Vagina (tissue), 2 donors: Measurements from ENCODE around the gene PEX10. TPM values are rescaled to one million over a fixed set of nuclear protein-coding genes. Genes with fewer than 3 reads are reported as not detected.
A peak's percentile ranks its signal among the peaks of the same experiment; 100 is the strongest.

Experiments
- DNase-seq, 2 donors: peaks; one replicate each; pipeline ENCODE4 v3.0.0-alpha.2; 2017; ENCODE audit errors: extremely low spot score in 2 of 2
- H3K27ac ChIP-seq: fragments of 200-600 bp; sonication (generic); one replicate; pipeline ENCODE4 v1.5.1; 2019
- H3K27me3 ChIP-seq: fragments of 200-600 bp; sonication (generic); one replicate; pipeline ENCODE4 v1.5.1; 2019
- H3K36me3 ChIP-seq, 2 donors: fragments of 200-600 bp; sonication (generic); one replicate each; pipeline ENCODE4 v1.5.1; 2017 to 2019
- H3K4me1 ChIP-seq: fragments of 200-600 bp; sonication (generic); one replicate; pipeline ENCODE4 v1.5.1; 2019
- H3K4me3 ChIP-seq, 2 donors: fragments of 200-600 bp; sonication (generic); 1 replicate in 1 of 2; 2 replicates in 1 of 2; pipeline ENCODE4 v1.5.1; 2016 to 2019
- H3K9me3 ChIP-seq: fragments of 200-600 bp; sonication (generic); one replicate; pipeline ENCODE4 v1.5.1; 2019
- POLR2A ChIP-seq, 2 donors: fragments of 450-650 bp; IDR thresholded peaks; one replicate each; pipeline ENCODE4 v1.6.1; 2017; ENCODE audit warnings: antibody characterized with exemption in 2 of 2, mild to moderate bottlenecking in 2 of 2, moderate library complexity in 2 of 2
- POLR2AphosphoS5 ChIP-seq, 2 donors: sonication (generic); formaldehyde crosslinking; IDR thresholded peaks; one replicate each; pipeline ENCODE4 v1.9.0; 2017; ENCODE audit warnings: antibody characterized with exemption in 2 of 2, mild to moderate bottlenecking in 2 of 2, low read depth in 1 of 2; ENCODE audit not compliant: insufficient read depth in 1 of 2
- intact Hi-C: fragments of 100-400 bp; cut with DNase I; formaldehyde crosslinking; loops from one replicate; pipeline ENCODE4 v1.15.1; 2023
- total RNA-seq: library from RNA; depleted of rRNA; stranded (reverse); fragments of >200 nt; gene quantifications from one replicate; pipeline ENCODE4 v1.2.3, GENCODE V29; 2016
- TF ChIP-seq, protein P1 (sequence below), 3 experiments: fragments of 450-650 bp in 2 of 3; fragments of 200-600 bp in 1 of 3; sonication (generic) in 1 of 3; IDR thresholded peaks; one replicate each; pipeline ENCODE4 v1.5.1; 2017 to 2019; ENCODE audit warnings: antibody characterized with exemption in 3 of 3, mild to moderate bottlenecking in 2 of 3, moderate library complexity in 2 of 3

Gene PEX10
- total RNA-seq, 1 donor from 2014 or later: 15.2 TPM

- no peak for DNase-seq
- Histone ChIP-seq H3K36me3 (peaks cover 0 to 42% of the 10 kb centered on the region in 2 donors), H3K9me3 (no peaks in the 10 kb centered on the region), H3K27me3 (no peaks in the 10 kb centered on the region), H3K4me3 (no peak overlapping the region), H3K27ac (no peak overlapping the region), H3K4me1 (peaks cover 47% of the 10 kb centered on the region)
- intact Hi-C loops: no loop called here
- TF ChIP-seq POLR2AphosphoS5 (IDR thresholded peaks at IDR 0.05; ENCODE audit: insufficient read depth in 1 of 2, low read depth in 1 of 2): no peak
Observed at GRCh38 chr1:2394220-2394619, 18.1 kb downstream of the PEX10 start.

- H3K27me3 ChIP-seq: no peaks in the 10 kb centered on the region
- peaks cover 0 to 37% of the 10 kb centered on the region in 2 donors for H3K36me3 ChIP-seq
- H3K4me1 ChIP-seq: peaks cover 47% of the 10 kb centered on the region
- no peak for DNase-seq
- intact Hi-C loops: no loop called here
- no peaks in the 10 kb centered on the region for H3K9me3 ChIP-seq
- H3K4me3 ChIP-seq: no peak overlapping the region
- no peak overlapping the region for H3K27ac ChIP-seq
- no peak for TF ChIP-seq POLR2A (IDR thresholded peaks at IDR 0.05)
- TF ChIP-seq, protein P1, sequence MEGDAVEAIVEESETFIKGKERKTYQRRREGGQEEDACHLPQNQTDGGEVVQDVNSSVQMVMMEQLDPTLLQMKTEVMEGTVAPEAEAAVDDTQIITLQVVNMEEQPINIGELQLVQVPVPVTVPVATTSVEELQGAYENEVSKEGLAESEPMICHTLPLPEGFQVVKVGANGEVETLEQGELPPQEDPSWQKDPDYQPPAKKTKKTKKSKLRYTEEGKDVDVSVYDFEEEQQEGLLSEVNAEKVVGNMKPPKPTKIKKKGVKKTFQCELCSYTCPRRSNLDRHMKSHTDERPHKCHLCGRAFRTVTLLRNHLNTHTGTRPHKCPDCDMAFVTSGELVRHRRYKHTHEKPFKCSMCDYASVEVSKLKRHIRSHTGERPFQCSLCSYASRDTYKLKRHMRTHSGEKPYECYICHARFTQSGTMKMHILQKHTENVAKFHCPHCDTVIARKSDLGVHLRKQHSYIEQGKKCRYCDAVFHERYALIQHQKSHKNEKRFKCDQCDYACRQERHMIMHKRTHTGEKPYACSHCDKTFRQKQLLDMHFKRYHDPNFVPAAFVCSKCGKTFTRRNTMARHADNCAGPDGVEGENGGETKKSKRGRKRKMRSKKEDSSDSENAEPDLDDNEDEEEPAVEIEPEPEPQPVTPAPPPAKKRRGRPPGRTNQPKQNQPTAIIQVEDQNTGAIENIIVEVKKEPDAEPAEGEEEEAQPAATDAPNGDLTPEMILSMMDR (IDR thresholded peaks at IDR 0.05): no peak
- TF ChIP-seq POLR2AphosphoS5 (IDR thresholded peaks at IDR 0.05; ENCODE audit: insufficient read depth in 1 of 2, low read depth in 1 of 2): no peak
Observed at GRCh38 chr1:2393471-2393877, 18.9 kb downstream of the PEX10 start.

- Histone ChIP-seq H3K4me3 (peak overlapping the region; percentile 84 to 99), H3K27ac (peak overlapping the region; percentile 86), H3K4me1 (peaks cover 47% of the 10 kb centered on the region), H3K27me3 (no peaks in the 10 kb centered on the region), H3K36me3 (peaks cover 0 to 30% of the 10 kb centered on the region in 2 donors), H3K9me3 (no peaks in the 10 kb centered on the region)
- DNase-seq: no peak
- TF ChIP-seq POLR2A (IDR thresholded peaks at IDR 0.05): no peak
- TF ChIP-seq, protein P1 (IDR thresholded peaks at IDR 0.05): no peak
- intact Hi-C loops: no loop called here
Observed at GRCh38 chr1:2392686-2393085, 19.7 kb downstream of the PEX10 start.

GRCh38 chr1:2391931-2392509 lies 20.3 kb downstream of the PEX10 start:
- Histone ChIP-seq H3K9me3 (no peaks in the 10 kb centered on the region), H3K4me1 (peaks cover 47% of the 10 kb centered on the region), H3K36me3 (peaks cover 0 to 24% of the 10 kb centered on the region in 2 donors), H3K27ac (peak overlapping the region; percentile 86), H3K27me3 (no peaks in the 10 kb centered on the region), H3K4me3 (peak overlapping the region; percentile 84 to 99)
- TF ChIP-seq POLR2A (IDR thresholded peaks at IDR 0.05) (no peak), POLR2AphosphoS5 (IDR thresholded peaks at IDR 0.05; ENCODE audit: insufficient read depth in 1 of 2, low read depth in 1 of 2) (no peak)
- TF ChIP-seq, protein P1 (IDR thresholded peaks at IDR 0.05): no peak
- intact Hi-C loops: no loop called here
- no peak for DNase-seq

DNA sequence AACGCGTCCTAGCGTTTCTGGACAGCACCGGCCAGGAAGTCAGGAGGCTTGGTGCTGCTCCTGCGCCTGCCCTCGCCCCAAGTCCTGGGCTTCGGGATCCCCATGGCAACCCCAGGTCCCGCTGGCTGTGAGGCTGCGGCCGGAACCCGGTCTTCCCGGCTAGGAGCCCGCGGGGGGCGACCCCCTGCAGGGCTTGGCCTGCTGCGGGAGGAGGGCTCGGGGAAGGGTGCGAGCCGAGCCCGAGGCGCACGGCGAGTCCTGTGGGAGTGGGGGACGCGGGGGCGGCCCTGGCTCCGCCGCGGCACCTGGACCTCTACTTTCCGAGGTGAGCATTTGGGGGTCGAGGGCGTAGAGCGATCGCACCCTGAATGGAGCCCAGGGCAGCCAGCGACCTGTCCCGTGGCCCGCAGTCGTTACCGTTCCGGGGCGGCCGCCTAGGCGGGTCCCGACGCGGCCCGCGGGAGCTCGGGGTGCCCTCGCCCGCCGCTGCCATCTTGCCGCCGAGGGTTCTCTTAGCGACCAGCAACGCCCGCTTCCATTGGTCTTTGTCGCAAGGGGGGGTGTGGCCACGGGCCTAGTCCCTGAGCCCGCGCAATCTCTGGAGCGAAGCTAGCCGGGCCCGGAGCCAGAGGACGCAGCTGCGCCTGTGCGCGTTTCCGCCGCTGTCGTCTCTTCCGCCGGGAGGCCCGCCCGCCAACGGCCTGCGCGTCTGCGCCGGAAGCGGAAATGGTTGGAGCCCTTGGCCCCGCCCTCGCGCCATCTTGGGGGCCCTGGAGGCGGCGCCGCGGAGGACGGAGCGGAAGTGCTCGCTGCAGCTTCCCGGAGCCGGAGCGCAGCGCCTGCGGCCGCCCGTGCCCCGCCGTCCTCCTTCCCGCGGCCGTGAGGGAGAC lies 21.1 kb downstream of the PEX10 start, which contains the start of the genes MORN1 and RER1:
TSS of gene MORN1 (minus strand) at position 514 of the 890 bp plus-strand sequence. CDS start at position 493, 21 bp downstream.
TSS of gene RER1 (plus strand) at position 801 of the 890 bp plus-strand sequence. CDS start 3,950 bp downstream, outside the sequence.
- no peaks in the 10 kb centered on the region for H3K27me3 ChIP-seq
- peak within 1 kb of the TSS; percentile 84 to 99 for H3K4me3 ChIP-seq
- peak within 1 kb of the TSS; percentile 86 for H3K27ac ChIP-seq
- H3K4me1 ChIP-seq: peaks cover 47% of the 10 kb centered on the region
- peak in 1 of 2 donors; percentile 98 for DNase-seq
- TF ChIP-seq POLR2A (IDR thresholded peaks at IDR 0.05) (peak in 1 of 2 donors; percentile 73), POLR2AphosphoS5 (IDR thresholded peaks at IDR 0.05; ENCODE audit: insufficient read depth in 1 of 2, low read depth in 1 of 2) (peak; percentile 85 to 95)
- TF ChIP-seq, protein P1 (IDR thresholded peaks at IDR 0.05): peak in 1 of 3 experiments; percentile 21
- no peaks in the 10 kb centered on the region for H3K9me3 ChIP-seq
- intact Hi-C loops: no loop called here
- peaks cover 0 to 16% of the 10 kb centered on the region in 2 donors for H3K36me3 ChIP-seq
